HG03175 (cell line): Measurements from ENCODE around the gene NUDT21.
"Not testable (repeated sequence)": the region's sequence is repeated elsewhere in the genome, so short reads cannot be mapped to it uniquely, and the experiment has no call there.

Experiments
- ATAC-seq: cut with Tn5 transposase; IDR thresholded peaks from one replicate; pipeline ENCODE4 v1.9.1; 2021; ENCODE audit warnings: mild to moderate bottlenecking, moderate library complexity; ENCODE audit not compliant: unreplicated experiment

Gene NUDT21

DNA sequence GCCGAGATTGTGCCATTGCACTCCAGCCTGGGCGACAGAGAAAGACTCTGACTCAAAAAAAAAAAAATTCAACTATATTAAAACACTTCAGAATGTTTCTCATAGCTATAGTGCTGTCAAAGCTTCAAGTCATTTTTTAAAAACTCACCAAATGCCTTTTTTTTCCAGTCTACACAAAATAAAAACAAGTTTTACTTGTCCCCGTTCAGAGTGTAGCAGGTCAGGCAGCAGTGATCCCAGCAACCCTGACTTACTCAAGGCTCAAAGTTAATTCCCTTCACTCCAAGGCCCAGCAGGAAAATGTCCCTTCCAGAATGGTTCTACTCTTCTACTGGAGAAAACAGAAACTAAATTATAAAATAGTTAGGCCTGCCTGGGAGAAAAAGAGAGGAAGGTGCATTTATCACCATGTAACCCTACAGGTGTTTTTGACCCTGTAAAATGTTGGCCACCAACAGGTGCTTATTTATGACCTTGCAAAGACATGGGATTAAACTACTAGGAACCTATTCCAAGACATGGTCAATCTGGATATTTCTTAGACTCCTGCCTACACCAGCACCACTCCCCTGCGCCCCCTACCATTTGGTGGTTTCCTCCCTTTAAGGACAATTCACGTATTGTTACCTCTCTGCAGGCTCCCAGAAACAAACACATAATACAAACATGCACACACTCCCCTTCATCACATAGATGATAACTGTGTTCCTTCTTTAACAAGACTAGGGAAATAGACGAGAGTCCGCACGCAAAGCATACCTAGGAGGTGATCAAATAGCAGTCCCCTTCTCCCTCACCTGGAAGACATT lies 31.2 kb downstream of the NUDT21 start:
- ATAC-seq, result no peak

DNA sequence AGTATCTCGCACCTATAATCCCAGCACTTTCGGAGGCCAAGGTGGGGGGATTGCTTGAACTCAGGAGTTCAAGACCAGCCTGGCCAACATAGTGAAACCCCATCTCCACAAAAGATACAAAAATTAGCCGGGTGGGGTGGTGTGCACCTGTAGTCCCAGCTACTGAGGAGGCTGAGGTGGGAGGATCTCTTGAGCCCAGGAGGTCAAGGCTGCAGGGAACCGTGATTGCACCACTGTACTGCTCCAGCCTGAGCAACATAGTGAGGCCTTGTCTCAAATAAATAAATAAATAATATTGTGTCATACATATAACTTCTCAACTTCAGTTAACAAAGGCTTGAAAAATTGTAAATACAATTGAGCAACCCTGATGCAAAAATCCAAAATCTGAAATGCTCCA lies 34.0 kb downstream of the NUDT21 start:
- ATAC-seq, result no peak

DNA sequence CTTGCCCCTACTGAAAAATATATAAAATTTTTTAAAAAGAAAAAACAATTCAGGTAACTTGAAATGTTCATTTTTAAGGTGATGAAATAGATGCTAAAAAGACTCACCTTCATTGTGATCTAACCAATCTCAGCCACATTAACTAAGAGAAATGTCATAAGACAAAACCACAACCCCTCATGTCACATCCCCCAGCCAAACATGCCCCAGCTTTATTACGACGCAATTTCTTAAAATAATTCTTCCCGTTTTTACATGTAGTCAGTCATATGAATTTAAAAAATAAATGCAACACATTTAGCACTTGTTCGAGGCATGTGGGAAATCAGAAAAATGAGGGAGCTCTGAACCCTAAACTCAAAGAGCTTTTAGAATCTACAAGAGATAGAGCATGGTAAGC lies 35.3 kb downstream of the NUDT21 start:
- no peak for ATAC-seq

DNA sequence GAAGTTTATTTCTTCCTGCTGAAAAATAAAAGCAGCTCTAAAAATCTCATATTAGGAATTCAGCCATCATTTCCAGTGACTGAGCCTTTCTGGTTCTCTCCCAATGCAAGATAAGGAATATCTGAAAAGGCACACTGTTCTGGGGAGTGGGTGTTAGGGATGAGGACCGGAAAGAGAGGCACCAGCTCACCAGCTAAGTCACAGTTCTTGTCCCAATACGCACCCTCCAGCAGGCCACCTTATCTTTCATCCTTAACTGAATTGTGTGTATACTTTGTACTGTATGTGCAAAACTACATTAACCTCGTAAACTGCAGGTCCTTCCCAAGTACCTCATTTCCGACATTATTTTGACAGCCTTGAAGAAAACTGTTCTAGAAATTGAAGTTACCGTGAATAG lies 36.8 kb downstream of the NUDT21 start:
- no peak for ATAC-seq

DNA sequence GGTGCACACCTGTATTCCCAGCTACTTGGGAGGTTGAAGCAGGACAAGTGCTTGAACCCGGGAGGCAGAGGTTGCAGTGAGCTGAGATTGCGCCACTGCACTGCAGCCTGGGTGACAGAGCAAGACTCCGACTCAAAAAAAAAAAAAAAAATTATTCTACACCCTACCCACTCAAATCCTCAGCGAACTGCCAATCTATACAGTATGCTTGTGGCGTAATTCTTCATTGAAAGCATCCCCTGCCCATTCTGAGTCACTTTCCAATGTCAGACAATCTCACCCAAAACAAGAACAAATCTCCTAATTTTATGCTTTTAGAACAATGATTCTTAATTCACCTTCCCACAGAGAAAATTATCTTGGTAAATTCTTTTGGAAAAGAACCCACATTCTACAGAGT lies 37.8 kb downstream of the NUDT21 start:
- ATAC-seq, result no peak

DNA sequence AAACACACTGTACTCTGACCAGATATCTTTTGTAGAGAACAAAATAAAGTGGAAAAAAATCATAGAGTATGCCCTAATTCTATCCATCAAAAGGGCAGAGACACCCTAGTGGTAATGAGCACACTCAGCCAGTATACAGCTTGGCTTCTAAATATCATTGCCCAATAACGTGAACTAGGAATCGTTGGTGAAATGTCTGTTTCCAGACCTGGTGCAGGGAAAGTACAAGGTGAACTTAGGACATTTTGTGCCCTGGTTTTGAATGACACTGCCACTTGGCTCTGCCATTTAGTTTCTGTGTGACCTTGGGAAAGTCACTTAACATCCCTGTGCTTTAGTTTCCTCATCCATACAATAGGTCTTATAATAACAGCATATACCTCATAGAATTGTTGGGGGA lies 39.5 kb downstream of the NUDT21 start:
- ATAC-seq, result no peak

DNA sequence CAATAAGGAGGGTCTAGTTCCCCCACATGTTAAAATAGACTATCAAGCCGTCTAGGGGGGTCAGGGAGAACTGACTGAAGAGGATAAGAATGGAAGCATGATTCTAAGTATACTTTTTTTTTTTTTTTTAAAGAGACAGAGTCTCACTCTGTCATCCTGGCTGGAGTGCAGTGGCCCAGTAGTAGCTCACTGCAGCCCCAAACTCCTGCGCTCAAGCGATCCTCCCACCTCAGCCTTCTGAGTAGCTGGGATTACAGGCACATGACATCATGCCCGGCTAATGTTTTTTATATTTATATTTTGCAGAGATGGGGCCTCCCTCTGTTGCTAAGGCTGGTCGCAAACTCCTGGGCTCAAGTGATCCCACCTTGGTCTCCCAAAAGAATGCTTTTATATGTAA lies 40.0 kb downstream of the NUDT21 start:
- ATAC-seq, result no peak

DNA sequence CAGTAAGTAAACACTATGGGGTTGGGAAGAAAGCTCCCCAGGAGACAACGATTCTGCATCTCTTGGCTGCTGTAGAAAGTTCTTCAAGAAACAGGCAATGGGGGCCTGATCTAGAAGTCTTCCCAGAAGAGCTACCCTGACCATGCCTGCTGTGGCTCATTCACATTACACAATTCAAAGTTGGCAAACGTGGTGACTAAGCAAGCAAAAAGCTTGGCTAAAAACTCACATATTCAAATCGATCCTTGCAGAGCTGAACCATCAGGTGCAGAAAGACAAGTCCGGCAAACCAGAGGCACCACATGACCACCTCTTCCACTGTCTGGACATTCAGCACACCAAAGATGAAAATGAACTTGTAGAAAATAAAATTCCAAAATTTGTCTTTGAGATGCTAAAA lies 41.9 kb downstream of the NUDT21 start:
- no peak for ATAC-seq

DNA sequence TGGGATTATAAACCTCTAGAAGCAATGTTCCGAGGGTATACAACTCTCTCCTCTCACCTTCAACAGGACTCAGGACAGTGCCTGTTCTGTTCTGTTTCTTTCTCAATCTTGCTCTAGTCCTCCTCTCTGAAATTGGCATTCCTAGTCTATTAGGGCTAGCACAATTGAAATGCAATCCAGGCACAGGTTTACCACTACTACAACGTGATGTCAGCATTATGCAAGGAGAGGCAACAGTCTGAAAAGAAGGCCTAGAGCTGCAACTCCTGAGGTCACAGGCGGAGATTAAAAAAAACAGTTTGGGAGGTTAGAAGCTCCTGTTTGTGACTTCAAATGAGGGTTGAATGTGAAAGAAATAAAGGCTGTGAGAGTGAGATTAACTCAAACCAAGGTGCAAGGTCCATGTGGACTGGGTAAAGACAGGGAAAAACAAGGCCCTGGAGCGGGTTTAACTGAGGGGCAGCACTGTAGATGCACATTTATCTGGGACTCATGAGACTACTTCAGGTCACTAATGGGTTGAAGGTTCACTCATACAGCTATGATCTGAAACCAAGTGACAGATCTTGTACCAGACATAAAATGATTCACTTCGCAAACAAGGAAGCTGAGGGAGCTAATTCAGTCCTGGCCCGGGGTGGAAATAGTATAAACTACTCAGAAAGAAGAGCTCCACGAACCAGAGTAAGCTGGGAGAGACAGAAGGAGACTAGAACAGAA lies 42.6 kb downstream of the NUDT21 start:
- no peak for ATAC-seq

DNA sequence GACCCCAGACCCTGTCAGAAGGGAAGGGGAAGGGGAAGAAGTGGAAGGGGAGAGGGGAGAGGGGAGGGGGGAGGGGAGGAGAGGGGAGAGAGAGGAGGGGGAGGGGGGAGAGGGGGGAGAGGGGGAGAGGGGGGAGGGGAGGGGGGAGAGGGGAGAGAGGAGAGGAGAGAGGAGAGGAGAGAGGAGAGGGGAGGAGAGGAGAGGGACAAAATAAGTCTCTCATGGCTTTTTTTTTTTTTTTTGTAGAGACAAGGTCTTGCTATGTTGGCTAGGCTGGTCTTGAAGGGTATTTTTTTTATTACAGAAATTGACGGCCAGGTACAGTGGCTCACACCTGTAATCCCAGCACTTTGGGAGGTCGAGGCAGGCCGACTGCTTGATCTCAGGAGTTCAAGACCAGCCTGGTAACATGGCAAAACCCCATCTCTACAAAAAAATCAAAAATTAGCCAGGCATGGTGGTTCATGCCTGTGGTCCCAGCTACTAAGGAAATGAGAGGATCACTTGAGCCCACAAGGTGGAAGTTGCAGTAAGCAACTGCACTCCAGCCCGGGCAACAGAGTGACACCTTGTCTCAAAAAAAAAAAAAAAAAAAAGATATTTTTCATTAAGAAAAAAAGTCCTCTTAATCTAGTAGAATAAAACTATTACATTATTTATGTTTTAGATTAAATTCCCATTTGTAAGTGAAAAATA lies 45.0 kb downstream of the NUDT21 start:
- no peak for ATAC-seq

DNA sequence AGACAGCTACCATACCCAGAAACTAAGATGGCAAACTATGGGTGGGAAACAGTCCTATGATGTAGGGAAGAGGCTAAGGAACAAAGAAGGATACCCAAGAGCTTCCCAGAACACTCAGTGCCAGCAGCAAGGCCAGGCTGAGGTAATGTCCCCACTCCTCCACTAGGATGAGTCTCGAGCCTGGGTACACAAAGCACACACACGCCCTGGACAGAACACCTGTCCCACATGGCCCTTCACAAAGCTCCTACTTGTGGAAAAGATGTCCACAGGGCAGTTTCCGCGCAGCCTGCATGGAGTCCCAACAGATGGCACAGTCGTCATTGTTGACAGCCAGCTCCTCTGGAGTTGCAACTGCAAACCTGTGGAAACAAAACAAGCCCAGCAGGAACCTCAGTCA lies 49.6 kb downstream of the NUDT21 start:
- no peak for ATAC-seq

DNA sequence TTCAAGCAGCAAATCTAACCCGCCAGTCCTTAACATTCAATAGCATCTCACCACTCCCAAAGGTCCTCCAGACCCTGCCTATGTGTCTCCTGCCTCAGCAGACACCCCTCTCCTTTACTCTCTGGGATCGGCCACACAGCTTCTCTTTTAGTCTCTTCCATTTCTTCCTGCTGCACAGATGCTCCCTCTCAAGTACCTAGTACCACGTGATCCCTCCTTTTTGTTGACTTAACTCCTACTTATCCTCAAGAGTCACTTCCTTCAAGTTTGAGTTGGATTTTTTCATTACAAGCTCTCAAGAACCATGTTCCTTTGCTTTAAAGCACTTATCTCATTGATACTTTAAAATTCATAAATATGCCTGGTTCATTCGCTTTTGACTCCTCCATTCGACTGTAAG lies 50.7 kb downstream of the NUDT21 start:
- no peak for ATAC-seq

DNA sequence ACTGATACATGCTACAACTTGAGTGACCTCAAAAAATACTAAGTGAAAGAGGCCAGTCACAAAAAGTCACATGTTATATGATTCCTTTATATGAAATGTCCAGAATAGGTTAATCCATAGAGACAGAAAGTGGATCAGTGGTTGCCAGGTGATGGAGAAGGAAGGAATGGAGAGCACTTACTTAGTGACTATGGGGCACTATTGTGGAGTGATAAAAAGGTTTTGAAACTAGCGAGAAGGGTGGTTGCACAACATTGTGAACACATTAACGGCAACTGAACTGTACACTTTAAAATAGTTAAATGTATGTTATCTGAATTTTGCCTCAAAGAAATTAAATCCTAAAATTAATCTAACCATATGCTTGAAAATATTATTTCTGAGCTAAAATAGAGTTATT lies 51.6 kb downstream of the NUDT21 start:
- ATAC-seq, result no peak

DNA sequence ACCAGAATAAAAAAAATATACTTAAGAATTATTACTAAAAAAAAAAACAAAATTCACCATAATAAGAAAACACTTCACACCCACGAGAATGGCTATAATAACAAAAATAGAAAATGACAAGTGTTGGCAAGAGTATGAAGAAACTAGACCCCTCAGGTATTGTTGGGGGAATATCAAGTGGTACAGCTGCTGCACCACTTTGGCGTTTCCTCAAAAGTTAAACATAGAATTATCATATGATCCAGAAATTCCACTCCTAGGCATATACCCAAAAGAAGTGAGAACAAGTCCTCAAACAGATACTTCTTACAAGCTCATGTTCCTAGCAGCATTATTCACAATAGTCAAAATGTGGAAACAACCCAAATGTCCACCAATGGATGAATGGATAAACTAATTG lies 52.1 kb downstream of the NUDT21 start:
- ATAC-seq, result no peak

DNA sequence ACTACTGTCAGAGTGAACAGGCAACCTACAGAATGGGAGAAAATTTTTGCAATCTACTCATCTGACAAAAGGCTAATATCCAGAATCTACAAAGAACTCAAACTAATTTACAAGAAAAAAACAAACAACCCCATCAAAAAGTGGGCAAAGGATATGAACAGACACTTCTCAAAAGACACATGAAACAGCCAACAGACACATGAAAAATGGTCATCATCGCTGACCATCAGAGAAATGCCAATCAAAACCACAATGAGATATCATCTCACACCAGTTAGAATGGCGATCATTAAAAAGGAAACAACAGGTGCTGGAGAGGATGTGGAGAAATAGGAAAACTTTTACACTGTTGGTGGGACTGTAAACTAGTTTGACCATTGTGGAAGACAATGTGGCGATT lies 54.4 kb downstream of the NUDT21 start:
- not testable (repeated sequence) for ATAC-seq

DNA sequence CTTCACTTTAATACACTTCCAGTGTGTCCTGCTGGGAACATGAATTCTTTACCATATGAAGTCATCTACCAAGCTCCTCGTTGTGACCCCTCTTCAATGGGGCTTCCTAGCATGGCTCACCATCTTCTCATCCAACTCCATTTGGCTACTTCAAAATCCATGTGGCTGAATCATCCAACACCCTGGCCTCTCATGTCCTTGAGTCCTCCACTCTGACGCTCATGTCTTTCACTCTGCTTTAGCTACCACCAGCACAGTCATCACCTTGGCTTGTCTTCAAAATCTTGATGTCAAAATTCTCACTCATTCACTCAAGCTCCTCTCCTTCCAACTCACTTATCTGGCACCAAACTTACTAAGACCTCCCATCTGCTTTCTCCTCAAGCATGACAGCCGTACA lies 61.6 kb downstream of the NUDT21 start:
- no peak for ATAC-seq

DNA sequence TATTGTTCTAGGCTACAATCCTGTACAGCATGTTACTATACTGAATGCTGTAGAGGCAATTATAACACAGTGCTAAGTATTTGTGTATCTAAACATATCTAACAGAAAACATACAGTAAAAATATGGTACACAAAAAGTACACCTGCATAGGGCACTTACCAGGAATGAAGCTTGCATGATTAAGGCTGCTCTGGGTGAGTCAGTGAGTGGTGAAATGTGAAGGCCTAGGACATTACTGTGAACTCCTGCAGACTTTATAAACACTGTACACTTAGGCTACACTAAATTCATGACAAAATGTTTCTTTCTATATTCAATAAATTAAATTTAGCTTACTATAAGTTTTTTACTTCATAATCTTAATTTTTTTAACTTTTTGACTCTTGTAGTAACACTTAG lies 62.9 kb downstream of the NUDT21 start:
- no peak for ATAC-seq

DNA sequence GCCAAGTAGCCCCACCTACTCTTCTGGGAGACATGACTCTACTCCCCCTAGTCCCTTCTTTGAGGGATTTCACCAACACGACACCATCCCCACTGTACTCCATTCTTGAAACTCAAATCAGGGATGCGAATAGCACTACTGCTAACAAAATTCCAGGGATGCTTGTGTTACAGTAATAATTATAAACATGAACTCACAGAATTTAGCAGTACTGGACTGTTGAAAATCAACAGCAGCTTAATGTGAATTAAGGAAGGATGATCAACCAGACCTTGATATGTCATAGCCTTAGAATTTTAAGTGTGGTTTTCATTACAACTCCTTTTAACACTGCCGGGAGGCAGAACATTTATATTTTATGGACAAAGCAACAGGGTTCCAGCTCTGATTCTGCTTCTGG lies 63.7 kb downstream of the NUDT21 start:
- no peak for ATAC-seq

DNA sequence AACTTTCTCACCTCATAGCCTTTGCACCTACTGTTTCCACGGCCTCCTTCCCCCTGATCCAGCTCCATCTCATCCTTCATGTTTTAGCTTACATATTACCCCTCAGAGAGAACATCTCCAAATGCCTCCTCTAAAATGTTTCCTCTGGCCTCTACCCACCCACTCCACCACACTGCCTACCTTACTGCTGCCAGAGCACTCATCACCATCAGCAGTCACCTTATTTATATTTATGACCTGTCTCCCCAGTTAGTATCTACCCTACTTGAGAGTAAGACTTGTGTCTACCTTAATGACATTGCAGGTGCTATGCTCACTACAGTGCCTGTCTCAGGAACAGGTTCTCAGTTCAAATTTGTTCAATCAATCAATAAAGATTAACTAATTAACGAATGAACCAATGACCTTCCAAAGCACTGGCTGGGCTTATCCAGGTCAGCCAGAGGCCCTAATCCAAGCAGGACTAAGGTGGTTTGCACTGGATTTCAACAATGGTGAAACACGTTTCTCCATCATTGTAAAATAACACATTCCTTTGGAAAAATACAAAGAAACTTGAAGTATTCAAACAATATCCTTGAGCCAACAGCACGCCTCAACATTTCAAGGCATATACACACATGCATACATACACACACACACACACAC lies 66.9 kb downstream of the NUDT21 start:
- ATAC-seq, result no peak

DNA sequence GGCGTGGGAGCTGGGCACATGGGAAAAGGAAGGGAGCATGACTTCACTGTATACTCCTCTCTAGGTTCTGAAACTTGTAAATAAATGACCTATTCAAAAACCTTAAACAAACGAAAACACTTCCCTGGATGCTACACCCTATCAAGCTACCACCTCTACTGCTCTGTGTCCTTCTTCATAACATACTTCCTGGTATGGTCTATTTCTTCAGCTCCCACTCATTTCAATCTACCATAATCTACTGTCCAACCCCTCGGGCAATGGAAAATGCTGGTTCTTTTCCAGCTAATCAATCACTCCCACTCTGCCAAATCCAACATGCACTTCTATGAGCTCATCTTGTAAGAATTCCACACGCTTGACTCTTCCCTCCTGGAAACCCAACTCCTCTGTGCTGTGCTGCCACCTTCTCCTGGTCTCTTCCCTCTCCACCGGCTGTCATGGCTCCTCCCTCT lies 68.2 kb downstream of the NUDT21 start:
- no peak for ATAC-seq

DNA sequence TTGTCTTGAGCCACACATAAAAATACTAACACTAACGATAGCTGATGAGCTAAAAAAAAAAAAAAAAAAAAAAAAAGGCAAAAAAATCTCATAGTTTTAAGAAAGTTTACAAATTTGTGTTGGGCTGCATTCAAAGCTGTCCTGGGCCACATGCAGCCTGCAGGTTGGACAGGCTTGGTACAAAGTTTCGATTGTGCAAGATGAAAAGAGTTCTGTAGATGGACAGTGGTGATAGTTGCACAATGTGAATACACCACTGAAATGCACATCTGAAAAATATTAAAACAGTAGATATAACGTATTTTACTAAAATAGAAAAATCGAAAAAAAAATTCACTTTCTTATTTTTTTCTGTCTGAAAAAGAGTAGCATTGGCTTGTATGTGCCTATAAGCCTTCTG lies 68.7 kb downstream of the NUDT21 start:
- ATAC-seq, result no peak
